ENCODE results near the gene MORF4L1. TPM values are rescaled to one million over a fixed set of nuclear protein-coding genes. Genes with fewer than 3 reads are reported as not detected.

Gene MORF4L1
- total and polyA plus RNA-seq, 10 of the 15 experiments (the other 5 are each of a cell fraction or from before 2014, with no cell fraction given): 113 to 636 (median 229) TPM

GRCh38 chr15:78838489-78838888 lies 34.2 kb upstream of the MORF4L1 start:
- intact Hi-C loops (cut with micrococcal nuclease; ENCODE audit: unreplicated experiment): no loop called here
- in situ Hi-C loops (cut with MboI): no loop called here
- Histone ChIP-seq H3K79me2 (ENCODE audit: control insufficient read depth, insufficient read depth, low read length) (no peaks in the 10 kb centered on the region), H3K9ac (ENCODE audit: control insufficient read depth, insufficient read depth, low read length) (no peak overlapping the region), H3K4me1 (ENCODE audit: control insufficient read depth, insufficient read depth, low read length) (peaks cover 36% of the 10 kb centered on the region), H3K36me3 (ENCODE audit: control insufficient read depth in 2 of 2, insufficient read depth in 2 of 2, low read length in 1 of 2) (no peaks in the 10 kb centered on the region), H3K27me3 (replicated peaks in 1 of 2; ENCODE audit: control insufficient read depth in 2 of 2, insufficient read depth in 2 of 2, low read length in 1 of 2) (no peaks in the 10 kb centered on the region), H2AFZ (ENCODE audit: control insufficient read depth, low read depth, low read length) (no peak overlapping the region), H3K4me2 (ENCODE audit: control insufficient read depth, insufficient read depth) (no peak overlapping the region), H3K9me3 (replicated peaks; ENCODE audit: control insufficient read depth, insufficient read depth, low read length) (no peaks in the 10 kb centered on the region), H4K20me1 (ENCODE audit: control insufficient read depth, insufficient read depth) (no peaks in the 10 kb centered on the region), H3K27ac (ENCODE audit: control insufficient read depth, insufficient read depth) (no peak overlapping the region), H3K4me3 (no peak overlapping the region)
- ChIA-PET SMC1A (ENCODE audit: uncharacterized antibody, unreplicated experiment) (no interaction called here), POLR2A (no interaction called here), CTCF (interaction anchor here (0.6 to 1.1 kb wide), 2 partner anchors 17 to 353 kb away, joined by 3 to 4 read pairs; no protein-coding TSS in a partner anchor), RAD21 (ENCODE audit: unreplicated experiment) (no interaction called here)
- FAIRE-seq (no peak), ATAC-seq (no peak), DNase-seq (ENCODE audit: low read depth, low spot score) (no peak)
- no TSS peak for BruUV-seq (replicated peaks)
- WGBS (ENCODE audit: insufficient coverage, insufficient replicate concordance, low lambda C conversion rate, missing lambda C conversion rate): 96% methylated on average over 3 of the region's 3 CpGs
- TF ChIP-seq SKIL (IDR thresholded peaks at IDR 0.05; ENCODE audit: low read depth, poor library complexity, severe bottlenecking) (no peak), TCF7 (IDR thresholded peaks at IDR 0.05; ENCODE audit: borderline replicate concordance) (no peak), HDGF (IDR thresholded peaks at IDR 0.05) (no peak), HSF1 (IDR thresholded peaks at IDR 0.05; ENCODE audit: low read depth, low read length) (no peak), CEBPZ (IDR thresholded peaks at IDR 0.05; ENCODE audit: low read depth, low read length) (no peak), BACH1 (IDR thresholded peaks at IDR 0.05; ENCODE audit: borderline replicate concordance) (no peak), MYB (IDR thresholded peaks at IDR 0.05; ENCODE audit: borderline replicate concordance, low read depth, low read length) (no peak), ESRRA (IDR thresholded peaks at IDR 0.05; ENCODE audit: low read length) (no peak), IKZF2 (IDR thresholded peaks at IDR 0.05) (no peak), SMARCA5 (IDR thresholded peaks at IDR 0.05) (no peak), USF1 (IDR thresholded peaks at IDR 0.05; ENCODE audit: borderline replicate concordance, extremely low read length, insufficient read depth, low read depth, low read length) (no peak), LARP7 (IDR thresholded peaks at IDR 0.05) (no peak), CEBPB (IDR thresholded peaks at IDR 0.05; ENCODE audit: borderline replicate concordance in 1 of 2, low read depth in 2 of 2, low read length in 2 of 2) (no peak), POU2F2 (IDR thresholded peaks at IDR 0.05; ENCODE audit: borderline replicate concordance, low read depth, low read length) (no peak), CHD2 (IDR thresholded peaks at IDR 0.05; ENCODE audit: borderline replicate concordance, low read depth, low read length) (no peak)

All from GM12878 (cell line).